GM23338 (cell line): ENCODE measurements around the gene GNAT2. TPM values are rescaled to one million over a fixed set of nuclear protein-coding genes. Genes with fewer than 3 reads are reported as not detected.

Experiments used
- ATAC-seq: fragments of 200-7000 bp; cut with Tn5 transposase; 3 replicates; pipeline ENCODE4 v1.9.1; 2020
- DNase-seq: peaks from one replicate; pipeline ENCODE4 v3.0.0-alpha.2; 2015; ENCODE audit warnings: low spot score
- H2AFZ ChIP-seq: fragments of 200-600 bp; sonication (generic); 2 replicates; pipeline ENCODE4 v1.8.0; 2016; ENCODE audit warnings: antibody characterized with exemption, mild to moderate bottlenecking, moderate library complexity
- H3F3A ChIP-seq: fragments of 200-600 bp; sonication (generic); replicated peaks from 2 replicates; pipeline ENCODE4 v1.8.0; 2017; ENCODE audit warnings: antibody characterized with exemption, mixed run types, low read depth
- H3K27ac ChIP-seq: fragments of 200-600 bp; sonication (generic); 2 replicates; pipeline ENCODE4 v1.6.1; 2016; ENCODE audit warnings: low read depth
- H3K27me3 ChIP-seq: fragments of 200-600 bp; sonication (generic); 2 replicates; pipeline ENCODE4 v1.8.0; 2016; ENCODE audit warnings: mild to moderate bottlenecking, mixed run types, moderate library complexity; ENCODE audit not compliant: insufficient read depth
- H3K36me3 ChIP-seq: fragments of 200-600 bp; sonication (generic); 2 replicates; pipeline ENCODE4 v1.8.0; 2016; ENCODE audit warnings: mild to moderate bottlenecking; ENCODE audit not compliant: insufficient read depth
- H3K4me1 ChIP-seq: fragments of 200-600 bp; sonication (generic); 2 replicates; pipeline ENCODE4 v1.8.0; 2016; ENCODE audit warnings: mild to moderate bottlenecking, moderate library complexity; ENCODE audit not compliant: insufficient read depth
- H3K4me2 ChIP-seq: fragments of 200-600 bp; sonication (generic); 2 replicates; pipeline ENCODE4 v1.7.1; 2017; ENCODE audit warnings: mixed run types
- H3K4me3 ChIP-seq: fragments of 200-600 bp; sonication (generic); 2 replicates; pipeline ENCODE4 v1.6.1; 2016; ENCODE audit warnings: mixed run types
- H3K79me2 ChIP-seq: fragments of 200-600 bp; sonication (generic); replicated peaks from 2 replicates; pipeline ENCODE4 v1.8.0; 2017; ENCODE audit warnings: mild to moderate bottlenecking; ENCODE audit not compliant: insufficient read depth
- H3K9me2 ChIP-seq: fragments of 200-600 bp; sonication (generic); 2 replicates; pipeline ENCODE4 v1.8.0; 2017; ENCODE audit not compliant: insufficient read depth
- H4K20me1 ChIP-seq: fragments of 200-600 bp; sonication (generic); replicated peaks from 2 replicates; pipeline ENCODE4 v1.8.0; 2017; ENCODE audit warnings: mild to moderate bottlenecking; ENCODE audit not compliant: insufficient read depth
- H3K27ac Mint-ChIP-seq: 2 replicates; pipeline ENCODE4 v1.8.0; 2020; ENCODE audit warnings: inconsistent platforms, mild to moderate bottlenecking, moderate library complexity, mixed read lengths
- H3K27me3 Mint-ChIP-seq: 3 replicates; pipeline ENCODE4 v1.8.0; 2022; ENCODE audit warnings: low read depth, mild to moderate bottlenecking, moderate library complexity, mixed read lengths, inconsistent platforms; ENCODE audit not compliant: insufficient read depth, poor library complexity
- H3K36me3 Mint-ChIP-seq: 3 replicates; pipeline ENCODE4 v1.8.0; 2021; ENCODE audit warnings: low read depth, mild to moderate bottlenecking, inconsistent platforms, moderate library complexity, mixed read lengths
- H3K4me1 Mint-ChIP-seq: 3 replicates; pipeline ENCODE4 v1.8.0; 2020; ENCODE audit warnings: mild to moderate bottlenecking, inconsistent platforms, mixed read lengths
- H3K4me3 Mint-ChIP-seq: 3 replicates; pipeline ENCODE4 v1.8.0; 2021; ENCODE audit warnings: moderate library complexity, mild to moderate bottlenecking, inconsistent platforms, mixed read lengths
- H3K9me3 Mint-ChIP-seq: 3 replicates; pipeline ENCODE4 v1.8.0; 2020; ENCODE audit warnings: moderate library complexity, mild to moderate bottlenecking, inconsistent platforms, mixed read lengths
- EZH2 ChIP-seq: fragments of 200-600 bp; sonication (generic); IDR thresholded peaks from one replicate; pipeline ENCODE4 v1.8.0; 2017; ENCODE audit warnings: antibody characterized with exemption, mild to moderate bottlenecking, low read depth; ENCODE audit not compliant: unreplicated experiment
- EZH2phosphoT487 ChIP-seq: fragments of 200-600 bp; sonication (generic); IDR thresholded peaks from one replicate; pipeline ENCODE4 v1.8.1; 2018; ENCODE audit warnings: antibody characterized with exemption; ENCODE audit not compliant: unreplicated experiment
- JUNB ChIP-seq: IDR thresholded peaks from one replicate; pipeline ENCODE4 v1.6.1; 2016; ENCODE audit warnings: antibody characterized with exemption; ENCODE audit not compliant: unreplicated experiment
- REST ChIP-seq: IDR thresholded peaks from one replicate; pipeline ENCODE4 v1.6.1; 2018; ENCODE audit warnings: antibody characterized with exemption; ENCODE audit not compliant: unreplicated experiment
- polyA plus RNA-seq: library from polyadenylated mRNA; unstranded; fragments of >200 nt; fragmentation: Nextera tagmentation; extraction: Ambion mirVana; gene quantifications from 2 replicates; pipeline ENCODE4 v1.2.1, GENCODE V29; 2016
- total RNA-seq: library from RNA; depleted of rRNA; stranded (reverse); fragments of >200 nt; shearing (Covaris generic); gene quantifications from 2 replicates; pipeline ENCODE4 v1.2.3, GENCODE V29; 2014
- TF ChIP-seq, protein P1 (sequence below), 2 experiments: fragments of 200-600 bp in 1 of 2; sonication (generic) in 1 of 2; conservative IDR thresholded peaks; 2 replicates each; pipeline versions ENCODE4 v1.5.1 to v1.6.1; 2016 to 2017; ENCODE audit warnings: antibody characterized with exemption in 2 of 2, low read depth in 2 of 2, mild to moderate bottlenecking in 2 of 2, moderate library complexity in 1 of 2
- TF ChIP-seq, protein P2 (sequence below): IDR thresholded peaks from 2 replicates; pipeline ENCODE4 v1.6.1; 2016; ENCODE audit warnings: antibody characterized with exemption
- TF ChIP-seq, protein P3 (sequence below): fragments of 250-450 bp; sonication (Bioruptor Pico); IDR thresholded peaks from 2 replicates; pipeline ENCODE4 v1.5.0; 2020; ENCODE audit warnings: mild to moderate bottlenecking, moderate library complexity

The GNAT2 gene
- total and polyA plus RNA-seq, 2 experiments from 2014 or later, result 0.21 TPM; not detected in 1

GRCh38 chr1:109641861-109642260 is 22.4 kb upstream of the GNAT2 start:
- Mint-ChIP-seq H3K9me3 (no peaks in the 10 kb centered on the region), H3K4me1 (peaks cover 3% of the 10 kb centered on the region), H3K36me3 (no peaks in the 10 kb centered on the region), H3K27ac (no peak overlapping the region), H3K4me3 (no peak overlapping the region), H3K27me3 (peaks cover 16% of the 10 kb centered on the region)
- ATAC-seq (no peak), DNase-seq (no peak)
- no peaks in the 10 kb centered on the region for H3K27me3 ChIP-seq
- H3K4me2 ChIP-seq, result no peak overlapping the region
- H3K4me1 ChIP-seq, result no peaks in the 10 kb centered on the region
- H3K4me3 ChIP-seq, result no peak overlapping the region
- H3K79me2 ChIP-seq, result no peaks in the 10 kb centered on the region
- H4K20me1 ChIP-seq, result no peaks in the 10 kb centered on the region; the same call in 1 of the 2 replicates
- no peak overlapping the region for H2AFZ ChIP-seq
- TF ChIP-seq REST (no peak), JUNB (no peak), EZH2phosphoT487 (no peak), EZH2 (no peak)
- TF ChIP-seq, protein P1, sequence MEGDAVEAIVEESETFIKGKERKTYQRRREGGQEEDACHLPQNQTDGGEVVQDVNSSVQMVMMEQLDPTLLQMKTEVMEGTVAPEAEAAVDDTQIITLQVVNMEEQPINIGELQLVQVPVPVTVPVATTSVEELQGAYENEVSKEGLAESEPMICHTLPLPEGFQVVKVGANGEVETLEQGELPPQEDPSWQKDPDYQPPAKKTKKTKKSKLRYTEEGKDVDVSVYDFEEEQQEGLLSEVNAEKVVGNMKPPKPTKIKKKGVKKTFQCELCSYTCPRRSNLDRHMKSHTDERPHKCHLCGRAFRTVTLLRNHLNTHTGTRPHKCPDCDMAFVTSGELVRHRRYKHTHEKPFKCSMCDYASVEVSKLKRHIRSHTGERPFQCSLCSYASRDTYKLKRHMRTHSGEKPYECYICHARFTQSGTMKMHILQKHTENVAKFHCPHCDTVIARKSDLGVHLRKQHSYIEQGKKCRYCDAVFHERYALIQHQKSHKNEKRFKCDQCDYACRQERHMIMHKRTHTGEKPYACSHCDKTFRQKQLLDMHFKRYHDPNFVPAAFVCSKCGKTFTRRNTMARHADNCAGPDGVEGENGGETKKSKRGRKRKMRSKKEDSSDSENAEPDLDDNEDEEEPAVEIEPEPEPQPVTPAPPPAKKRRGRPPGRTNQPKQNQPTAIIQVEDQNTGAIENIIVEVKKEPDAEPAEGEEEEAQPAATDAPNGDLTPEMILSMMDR (conservative IDR thresholded peaks at IDR 0.05; ENCODE audit: low read depth in 2 of 2), result no peak
- TF ChIP-seq, protein P2, sequence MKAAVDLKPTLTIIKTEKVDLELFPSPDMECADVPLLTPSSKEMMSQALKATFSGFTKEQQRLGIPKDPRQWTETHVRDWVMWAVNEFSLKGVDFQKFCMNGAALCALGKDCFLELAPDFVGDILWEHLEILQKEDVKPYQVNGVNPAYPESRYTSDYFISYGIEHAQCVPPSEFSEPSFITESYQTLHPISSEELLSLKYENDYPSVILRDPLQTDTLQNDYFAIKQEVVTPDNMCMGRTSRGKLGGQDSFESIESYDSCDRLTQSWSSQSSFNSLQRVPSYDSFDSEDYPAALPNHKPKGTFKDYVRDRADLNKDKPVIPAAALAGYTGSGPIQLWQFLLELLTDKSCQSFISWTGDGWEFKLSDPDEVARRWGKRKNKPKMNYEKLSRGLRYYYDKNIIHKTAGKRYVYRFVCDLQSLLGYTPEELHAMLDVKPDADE, result no peak
- TF ChIP-seq, protein P3, sequence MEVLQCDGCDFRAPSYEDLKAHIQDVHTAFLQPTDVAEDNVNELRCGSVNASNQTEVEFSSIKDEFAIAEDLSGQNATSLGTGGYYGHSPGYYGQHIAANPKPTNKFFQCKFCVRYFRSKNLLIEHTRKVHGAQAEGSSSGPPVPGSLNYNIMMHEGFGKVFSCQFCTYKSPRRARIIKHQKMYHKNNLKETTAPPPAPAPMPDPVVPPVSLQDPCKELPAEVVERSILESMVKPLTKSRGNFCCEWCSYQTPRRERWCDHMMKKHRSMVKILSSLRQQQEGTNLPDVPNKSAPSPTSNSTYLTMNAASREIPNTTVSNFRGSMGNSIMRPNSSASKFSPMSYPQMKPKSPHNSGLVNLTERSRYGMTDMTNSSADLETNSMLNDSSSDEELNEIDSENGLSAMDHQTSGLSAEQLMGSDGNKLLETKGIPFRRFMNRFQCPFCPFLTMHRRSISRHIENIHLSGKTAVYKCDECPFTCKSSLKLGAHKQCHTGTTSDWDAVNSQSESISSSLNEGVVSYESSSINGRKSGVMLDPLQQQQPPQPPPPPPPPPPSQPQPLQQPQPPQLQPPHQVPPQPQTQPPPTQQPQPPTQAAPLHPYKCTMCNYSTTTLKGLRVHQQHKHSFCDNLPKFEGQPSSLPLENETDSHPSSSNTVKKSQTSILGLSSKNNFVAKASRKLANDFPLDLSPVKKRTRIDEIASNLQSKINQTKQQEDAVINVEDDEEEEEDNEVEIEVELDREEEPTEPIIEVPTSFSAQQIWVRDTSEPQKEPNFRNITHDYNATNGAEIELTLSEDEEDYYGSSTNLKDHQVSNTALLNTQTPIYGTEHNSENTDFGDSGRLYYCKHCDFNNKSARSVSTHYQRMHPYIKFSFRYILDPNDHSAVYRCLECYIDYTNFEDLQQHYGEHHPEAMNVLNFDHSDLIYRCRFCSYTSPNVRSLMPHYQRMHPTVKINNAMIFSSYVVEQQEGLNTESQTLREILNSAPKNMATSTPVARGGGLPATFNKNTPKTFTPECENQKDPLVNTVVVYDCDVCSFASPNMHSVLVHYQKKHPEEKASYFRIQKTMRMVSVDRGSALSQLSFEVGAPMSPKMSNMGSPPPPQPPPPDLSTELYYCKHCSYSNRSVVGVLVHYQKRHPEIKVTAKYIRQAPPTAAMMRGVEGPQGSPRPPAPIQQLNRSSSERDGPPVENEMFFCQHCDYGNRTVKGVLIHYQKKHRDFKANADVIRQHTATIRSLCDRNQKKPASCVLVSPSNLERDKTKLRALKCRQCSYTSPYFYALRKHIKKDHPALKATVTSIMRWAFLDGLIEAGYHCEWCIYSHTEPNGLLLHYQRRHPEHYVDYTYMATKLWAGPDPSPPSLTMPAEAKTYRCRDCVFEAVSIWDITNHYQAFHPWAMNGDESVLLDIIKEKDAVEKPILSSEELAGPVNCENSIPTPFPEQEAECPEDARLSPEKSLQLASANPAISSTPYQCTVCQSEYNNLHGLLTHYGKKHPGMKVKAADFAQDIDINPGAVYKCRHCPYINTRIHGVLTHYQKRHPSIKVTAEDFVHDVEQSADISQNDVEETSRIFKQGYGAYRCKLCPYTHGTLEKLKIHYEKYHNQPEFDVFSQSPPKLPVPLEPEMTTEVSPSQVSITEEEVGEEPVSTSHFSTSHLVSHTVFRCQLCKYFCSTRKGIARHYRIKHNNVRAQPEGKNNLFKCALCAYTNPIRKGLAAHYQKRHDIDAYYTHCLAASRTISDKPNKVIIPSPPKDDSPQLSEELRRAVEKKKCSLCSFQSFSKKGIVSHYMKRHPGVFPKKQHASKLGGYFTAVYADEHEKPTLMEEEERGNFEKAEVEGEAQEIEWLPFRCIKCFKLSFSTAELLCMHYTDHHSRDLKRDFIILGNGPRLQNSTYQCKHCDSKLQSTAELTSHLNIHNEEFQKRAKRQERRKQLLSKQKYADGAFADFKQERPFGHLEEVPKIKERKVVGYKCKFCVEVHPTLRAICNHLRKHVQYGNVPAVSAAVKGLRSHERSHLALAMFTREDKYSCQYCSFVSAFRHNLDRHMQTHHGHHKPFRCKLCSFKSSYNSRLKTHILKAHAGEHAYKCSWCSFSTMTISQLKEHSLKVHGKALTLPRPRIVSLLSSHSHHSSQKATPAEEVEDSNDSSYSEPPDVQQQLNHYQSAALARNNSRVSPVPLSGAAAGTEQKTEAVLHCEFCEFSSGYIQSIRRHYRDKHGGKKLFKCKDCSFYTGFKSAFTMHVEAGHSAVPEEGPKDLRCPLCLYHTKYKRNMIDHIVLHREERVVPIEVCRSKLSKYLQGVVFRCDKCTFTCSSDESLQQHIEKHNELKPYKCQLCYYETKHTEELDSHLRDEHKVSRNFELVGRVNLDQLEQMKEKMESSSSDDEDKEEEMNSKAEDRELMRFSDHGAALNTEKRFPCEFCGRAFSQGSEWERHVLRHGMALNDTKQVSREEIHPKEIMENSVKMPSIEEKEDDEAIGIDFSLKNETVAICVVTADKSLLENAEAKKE (CRISPR knock-in tag), result no peak
- H3K36me3 ChIP-seq, result no peaks in the 10 kb centered on the region
- no peak overlapping the region for H3K27ac ChIP-seq
- H3F3A ChIP-seq, result 0 out of 2 replicates have a peak, but pooled peaks cover 8% of the 10 kb centered on the region
- H3K9me2 ChIP-seq, result no peaks in the 10 kb centered on the region
